Measurements from ENCODE around the gene PPFIA2. TPM values are rescaled to one million over a fixed set of nuclear protein-coding genes. Genes with fewer than 3 reads are reported as not detected.
"Not testable (repeated sequence)": the region's sequence is repeated elsewhere in the genome, so short reads cannot be mapped to it uniquely, and the experiment has no call there.

Gene PPFIA2
- total RNA-seq, 2 experiments from 2014 or later, result not detected

- Mint-ChIP-seq H3K9me3 (no peaks in the 10 kb centered on the region), H3K27ac (no peak overlapping the region), H3K4me3 (no peak overlapping the region), H3K36me3 (ENCODE audit: low read depth) (no peaks in the 10 kb centered on the region), H3K4me1 (ENCODE audit: low read depth) (no peaks in the 10 kb centered on the region), H3K27me3 (ENCODE audit: low read depth) (no peaks in the 10 kb centered on the region)
- CTCF ChIA-PET, result no interaction called here
- intact Hi-C loops (cut with micrococcal nuclease), result no loop called here
- no peak for DNase-seq
Observed at GRCh38 chr12:81222846-81223592, 536.1 kb downstream of the PPFIA2 start.

- Mint-ChIP-seq H3K36me3 (ENCODE audit: low read depth) (no peaks in the 10 kb centered on the region), H3K9me3 (no peaks in the 10 kb centered on the region), H3K4me3 (no peak overlapping the region), H3K4me1 (ENCODE audit: low read depth) (no peaks in the 10 kb centered on the region), H3K27me3 (ENCODE audit: low read depth) (no peaks in the 10 kb centered on the region), H3K27ac (no peak overlapping the region)
- CTCF ChIA-PET, result no interaction called here
- no peak for DNase-seq
- intact Hi-C loops (cut with micrococcal nuclease), result no loop called here
Observed at GRCh38 chr12:81221681-81222080, 537.5 kb downstream of the PPFIA2 start.

- intact Hi-C loops (cut with micrococcal nuclease), result no loop called here
- no peak for DNase-seq
- H3K4me3 Mint-ChIP-seq, result no peak overlapping the region
- H3K27me3 Mint-ChIP-seq (ENCODE audit: low read depth), result no peaks in the 10 kb centered on the region
- CTCF ChIA-PET, result no interaction called here
- H3K9me3 Mint-ChIP-seq, result peaks cover 2% of the 10 kb centered on the region
- no peaks in the 10 kb centered on the region for H3K4me1 Mint-ChIP-seq (ENCODE audit: low read depth)
- H3K36me3 Mint-ChIP-seq (ENCODE audit: low read depth), result no peaks in the 10 kb centered on the region
- H3K27ac Mint-ChIP-seq, result no peak overlapping the region
Observed at GRCh38 chr12:81216739-81217138, 542.4 kb downstream of the PPFIA2 start.

GRCh38 chr12:81212996-81213696, 546.0 kb downstream of the PPFIA2 start:
- CTCF ChIA-PET, result no interaction called here
- no peak overlapping the region for H3K27ac Mint-ChIP-seq
- H3K36me3 Mint-ChIP-seq (ENCODE audit: low read depth), result no peaks in the 10 kb centered on the region
- H3K27me3 Mint-ChIP-seq (ENCODE audit: low read depth), result no peaks in the 10 kb centered on the region
- no peaks in the 10 kb centered on the region for H3K4me1 Mint-ChIP-seq (ENCODE audit: low read depth)
- H3K4me3 Mint-ChIP-seq, result no peak overlapping the region
- peaks cover 2% of the 10 kb centered on the region for H3K9me3 Mint-ChIP-seq
- intact Hi-C loops (cut with micrococcal nuclease), result no loop called here
- DNase-seq, result no peak

- intact Hi-C loops (cut with micrococcal nuclease), result no loop called here
- peaks cover 2% of the 10 kb centered on the region for H3K9me3 Mint-ChIP-seq
- H3K27ac Mint-ChIP-seq, result no peak overlapping the region
- no peaks in the 10 kb centered on the region for H3K27me3 Mint-ChIP-seq (ENCODE audit: low read depth)
- no peak overlapping the region for H3K4me3 Mint-ChIP-seq
- H3K36me3 Mint-ChIP-seq (ENCODE audit: low read depth), result no peaks in the 10 kb centered on the region
- no peaks in the 10 kb centered on the region for H3K4me1 Mint-ChIP-seq (ENCODE audit: low read depth)
- CTCF ChIA-PET, result no interaction called here
- DNase-seq, result no peak
Observed at GRCh38 chr12:81211306-81211705, 547.8 kb downstream of the PPFIA2 start.

- intact Hi-C loops (cut with micrococcal nuclease); H3K27me3 Mint-ChIP-seq (ENCODE audit: low read depth); H3K9me3 Mint-ChIP-seq; H3K36me3 Mint-ChIP-seq (ENCODE audit: low read depth); H3K27ac Mint-ChIP-seq; H3K4me1 Mint-ChIP-seq (ENCODE audit: low read depth); DNase-seq; H3K4me3 Mint-ChIP-seq: not testable (repeated sequence)
- CTCF ChIA-PET, result interaction anchor here (0.6 kb wide), 1 partner anchor 326 kb away, joined by 3 read pairs; no protein-coding TSS in a partner anchor
Observed at GRCh38 chr12:81209772-81210225, 549.4 kb downstream of the PPFIA2 start.

- intact Hi-C loops (cut with micrococcal nuclease), result no loop called here
- no peak overlapping the region for H3K4me3 Mint-ChIP-seq
- no peaks in the 10 kb centered on the region for H3K9me3 Mint-ChIP-seq
- no peak overlapping the region for H3K27ac Mint-ChIP-seq
- DNase-seq, result no peak
- H3K27me3 Mint-ChIP-seq (ENCODE audit: low read depth), result no peaks in the 10 kb centered on the region
- H3K36me3 Mint-ChIP-seq (ENCODE audit: low read depth), result no peaks in the 10 kb centered on the region
- CTCF ChIA-PET, result interaction anchor here (0.6 kb wide), 1 partner anchor 325 kb away, joined by 3 read pairs; no protein-coding TSS in a partner anchor
- H3K4me1 Mint-ChIP-seq (ENCODE audit: low read depth), result no peaks in the 10 kb centered on the region
Observed at GRCh38 chr12:81209012-81209411, 550.1 kb downstream of the PPFIA2 start.

- no peaks in the 10 kb centered on the region for H3K27me3 Mint-ChIP-seq (ENCODE audit: low read depth)
- no peaks in the 10 kb centered on the region for H3K4me1 Mint-ChIP-seq (ENCODE audit: low read depth)
- no peaks in the 10 kb centered on the region for H3K9me3 Mint-ChIP-seq
- H3K27ac Mint-ChIP-seq, result no peak overlapping the region
- intact Hi-C loops (cut with micrococcal nuclease), result no loop called here
- H3K4me3 Mint-ChIP-seq, result no peak overlapping the region
- DNase-seq, result no peak
- no peaks in the 10 kb centered on the region for H3K36me3 Mint-ChIP-seq (ENCODE audit: low read depth)
- CTCF ChIA-PET, result no interaction called here
Observed at GRCh38 chr12:81208187-81208911, 550.8 kb downstream of the PPFIA2 start.
